BE2C (cell line): ENCODE data around the gene ARPC1A.

Experiments
- DNase-seq: peaks from one replicate; pipeline ENCODE4 v3.0.0-alpha.2; 2020
- H3K27me3 ChIP-seq: fragments of 250-450 bp; sonication (Bioruptor Pico); 2 replicates; pipeline ENCODE4 v1.5.1; 2020; ENCODE audit warnings: mild to moderate bottlenecking
- H3K36me3 ChIP-seq: fragments of 250-450 bp; sonication (Bioruptor Pico); 2 replicates; pipeline ENCODE4 v1.5.1; 2020; ENCODE audit warnings: mild to moderate bottlenecking
- H3K4me1 ChIP-seq: fragments of 250-450 bp; sonication (Bioruptor Pico); 2 replicates; pipeline ENCODE4 v1.5.1; 2020
- H3K4me3 ChIP-seq: 2 replicates; pipeline ENCODE4 v1.5.1; 2011; ENCODE audit warnings: low read depth, low read length
- H3K9me3 ChIP-seq: fragments of 250-450 bp; sonication (Bioruptor Pico); 2 replicates; pipeline ENCODE4 v1.5.1; 2020
- CTCF ChIP-seq: IDR thresholded peaks from 2 replicates; pipeline ENCODE4 v1.5.1; 2012; ENCODE audit warnings: mild to moderate bottlenecking, low read depth, low read length

Gene ARPC1A

DNA sequence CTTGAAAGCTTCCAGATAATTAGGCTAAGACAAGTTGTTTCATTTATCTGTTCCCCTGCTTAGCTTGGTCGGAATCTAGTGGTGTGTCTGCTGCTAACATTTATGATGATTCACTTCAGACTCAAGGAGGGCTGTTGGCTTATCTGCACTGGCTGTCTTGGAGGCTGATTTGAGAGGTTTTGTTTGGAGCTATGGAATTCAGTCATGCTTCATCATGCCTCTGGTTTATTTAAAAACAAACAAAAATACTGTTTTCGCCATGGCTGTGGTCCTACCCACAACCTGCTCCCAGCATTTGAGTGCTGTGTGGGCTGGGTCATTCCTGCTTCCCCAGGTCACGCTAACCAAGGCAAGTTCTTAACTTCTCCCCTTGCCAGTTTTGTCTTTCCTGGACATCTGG, 37.1 kb downstream of the ARPC1A start:
- no peak overlapping the region for H3K4me3 ChIP-seq
- H3K9me3 ChIP-seq, result no peaks in the 10 kb centered on the region; the same call in 1 of the 2 replicates
- H3K36me3 ChIP-seq, result peaks cover 80% of the 10 kb centered on the region
- no peaks in the 10 kb centered on the region for H3K4me1 ChIP-seq
- no peak for DNase-seq
- H3K27me3 ChIP-seq, result no peaks in the 10 kb centered on the region
- TF ChIP-seq CTCF, result no peak

- Histone ChIP-seq H3K36me3 (peaks cover 80% of the 10 kb centered on the region), H3K9me3 (no peaks in the 10 kb centered on the region; the same call in 1 of the 2 replicates), H3K27me3 (no peaks in the 10 kb centered on the region), H3K4me3 (no peak overlapping the region), H3K4me1 (no peaks in the 10 kb centered on the region)
- TF ChIP-seq CTCF, result no peak
- no peak for DNase-seq
Observed at GRCh38 chr7:99363286-99363685, 37.6 kb downstream of the ARPC1A start.

DNA sequence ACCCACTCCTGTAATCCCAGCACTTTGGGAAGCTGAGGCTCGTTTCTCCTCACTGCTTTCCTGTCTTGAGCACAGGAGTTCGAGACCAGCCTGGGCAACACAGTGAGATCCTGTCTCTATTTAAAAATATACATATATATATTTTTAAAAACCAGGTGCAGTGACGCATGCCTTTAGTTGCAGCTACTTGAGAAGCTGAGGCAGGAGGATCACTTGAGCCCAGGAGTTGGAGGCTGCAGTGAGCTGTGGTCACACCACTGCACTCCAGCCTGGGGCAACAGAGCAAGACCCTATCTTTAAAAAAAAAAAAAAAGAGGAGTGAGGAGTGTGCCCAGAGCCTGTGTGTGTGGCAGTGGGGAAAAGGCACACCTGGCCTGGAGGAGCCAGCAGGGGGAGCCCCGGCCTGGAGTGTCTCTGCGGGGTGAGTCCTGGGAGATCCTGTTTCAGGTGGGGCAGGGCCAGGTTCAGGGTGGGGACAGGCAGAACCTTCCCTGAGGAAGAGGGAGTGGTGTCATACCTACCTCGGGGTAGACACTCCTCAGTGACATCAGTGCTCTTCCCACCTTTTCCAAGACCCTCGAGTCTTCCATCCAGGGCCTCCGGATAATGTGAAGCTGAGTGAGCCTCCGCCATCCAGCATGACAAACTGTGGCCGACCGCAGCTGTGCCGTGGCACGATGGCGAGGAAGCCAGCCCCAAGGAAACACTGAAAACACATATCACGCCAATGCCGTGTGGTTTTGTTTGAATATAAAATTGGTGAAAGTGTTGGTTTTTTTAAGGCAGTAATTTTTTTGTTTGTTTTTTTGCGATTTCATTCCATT, 39.8 kb downstream of the ARPC1A start:
- peak; percentile 60 for TF ChIP-seq CTCF
- H3K9me3 ChIP-seq, result no peaks in the 10 kb centered on the region; the same call in 1 of the 2 replicates
- H3K36me3 ChIP-seq, result peaks cover 59% of the 10 kb centered on the region
- no peaks in the 10 kb centered on the region for H3K27me3 ChIP-seq
- DNase-seq, result peak; percentile 55
- H3K4me1 ChIP-seq, result no peaks in the 10 kb centered on the region
- no peak overlapping the region for H3K4me3 ChIP-seq

DNA sequence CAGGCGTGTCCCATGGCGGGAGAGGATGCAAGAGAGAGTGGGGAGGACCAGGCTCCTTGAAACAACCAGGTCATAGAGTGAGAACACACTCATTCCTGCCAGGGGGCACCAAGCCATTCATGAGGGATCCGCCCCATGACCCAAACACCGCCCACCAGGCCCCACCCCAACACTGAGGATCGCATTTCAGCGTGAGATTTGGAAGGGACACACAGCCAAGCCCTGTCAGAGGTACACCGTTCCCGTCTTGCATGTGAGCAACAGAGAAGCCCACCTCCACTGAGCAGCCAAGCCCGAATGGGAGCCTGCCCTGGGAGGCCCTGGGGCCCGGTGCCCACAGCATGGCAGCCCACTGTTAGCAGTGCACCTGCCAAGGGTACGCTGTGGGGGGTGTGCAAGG, 40.9 kb downstream of the ARPC1A start:
- no peak for TF ChIP-seq CTCF
- Histone ChIP-seq H3K9me3 (no peaks in the 10 kb centered on the region; the same call in 1 of the 2 replicates), H3K27me3 (no peaks in the 10 kb centered on the region), H3K36me3 (peaks cover 49% of the 10 kb centered on the region), H3K4me3 (no peak overlapping the region), H3K4me1 (no peaks in the 10 kb centered on the region)
- no peak for DNase-seq

DNA sequence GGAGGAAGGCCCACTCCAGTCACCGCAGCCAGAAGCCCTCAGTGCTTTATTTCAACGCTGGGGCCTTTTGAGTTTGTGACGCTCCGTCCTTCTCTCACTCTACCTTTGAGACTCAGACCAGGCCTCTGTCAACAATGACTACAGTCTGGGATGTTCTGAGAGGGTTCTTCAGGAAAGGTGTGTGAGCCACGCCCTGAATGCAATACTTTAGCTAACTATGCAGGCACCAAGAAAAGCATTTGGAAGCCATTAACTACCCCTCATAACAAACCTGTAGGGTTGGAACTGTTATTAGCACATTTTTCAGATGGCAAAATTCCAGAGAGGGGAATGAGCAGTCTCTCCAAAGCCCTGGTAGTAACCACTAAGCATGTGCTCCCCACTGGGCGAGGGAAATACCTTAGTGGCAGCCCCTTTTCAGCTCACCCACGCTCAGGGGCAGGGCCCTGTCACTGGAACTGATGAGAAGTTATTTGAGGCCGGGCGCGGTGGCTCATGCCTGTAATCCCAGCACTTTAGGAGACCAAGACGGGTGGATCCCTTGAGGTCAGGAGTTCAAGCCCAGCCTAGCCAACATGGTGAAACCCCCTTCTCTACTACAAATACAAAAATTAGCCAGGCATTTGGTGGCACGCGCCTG, 43.2 kb downstream of the ARPC1A start:
- H3K4me1 ChIP-seq, result no peaks in the 10 kb centered on the region
- no peaks in the 10 kb centered on the region for H3K27me3 ChIP-seq
- DNase-seq, result no peak
- TF ChIP-seq CTCF, result no peak
- no peaks in the 10 kb centered on the region for H3K9me3 ChIP-seq
- H3K4me3 ChIP-seq, result no peak overlapping the region
- peaks cover 33% of the 10 kb centered on the region for H3K36me3 ChIP-seq
